Colonic mucosa (tissue), 4 donors: ENCODE data around the gene SPEN. TPM values are rescaled to one million over a fixed set of nuclear protein-coding genes. Genes with fewer than 3 reads are reported as not detected.

Source experiments
- DNase-seq: peaks from one replicate; pipeline ENCODE4 v3.0.0-alpha.2; 2020
- H3K27ac ChIP-seq: fragments of 200-600 bp; one replicate; pipeline ENCODE4 v1.8.0; 2021
- H3K27me3 ChIP-seq: fragments of 200-600 bp; one replicate; pipeline ENCODE4 v1.8.0; 2021
- H3K36me3 ChIP-seq: fragments of 200-600 bp; one replicate; pipeline ENCODE4 v1.8.0; 2021
- H3K4me1 ChIP-seq: fragments of 200-600 bp; one replicate; pipeline ENCODE4 v1.8.0; 2021; ENCODE audit warnings: mild to moderate bottlenecking
- H3K4me3 ChIP-seq: fragments of 200-600 bp; one replicate; pipeline ENCODE4 v1.8.0; 2021
- H3K9ac ChIP-seq, 2 donors: one replicate each; pipeline ENCODE4 v1.7.0; 2013; ENCODE audit warnings: control low read depth in 2 of 2, low read depth in 2 of 2, low read length in 2 of 2
- H3K9me3 ChIP-seq: fragments of 200-600 bp; one replicate; pipeline ENCODE4 v1.8.0; 2021
- CTCF ChIP-seq: fragments of 200-600 bp; IDR thresholded peaks from one replicate; pipeline ENCODE4 v1.8.0; 2022; ENCODE audit warnings: antibody characterized with exemption, mild to moderate bottlenecking
- intact Hi-C: fragments of 100-400 bp; cut with DNase I; formaldehyde crosslinking; loops from one replicate; pipeline ENCODE4 v1.14.1; 2022
- total RNA-seq, 2 donors: library from RNA; stranded (reverse); fragmentation: NEBNext Ultra II Directional in 1 of 2; extraction: Animal tissue kit (Norgen Biotek cat#: 25700) in 1 of 2; gene quantifications; one replicate each; pipeline ENCODE4 v1.2.1, GENCODE V29; 2021
- donor health status: healthy.
- donor health status: DM: no; HTN: no; CAD: no.
- donor health status: DM: no; HTN: no; CAD: no.

SPEN gene
- total RNA-seq, result 10 to 100 TPM; 40.9 to 42.5 TPM

GRCh38 chr1:15847100-15847892 is at the start of gene SPEN:
SPEN (plus strand) TSS chr1:15847707; CDS start chr1:15848068, 361 bp downstream.
- Histone ChIP-seq H3K4me1 (peaks cover 8% of the 10 kb centered on the region), H3K9ac (peak within 1 kb of the TSS; percentile 95 to 99), H3K9me3 (no peaks in the 10 kb centered on the region), H3K36me3 (no peaks in the 10 kb centered on the region), H3K4me3 (peak within 1 kb of the TSS; percentile 85), H3K27ac (peak within 1 kb of the TSS; percentile 97), H3K27me3 (no peaks in the 10 kb centered on the region)
- TF ChIP-seq CTCF, result no peak
- intact Hi-C loops, result loop anchor here (5.0 kb wide), 1 partner anchor 40 kb away; no protein-coding TSS in a partner anchor
- DNase-seq, result peak; percentile 97

GRCh38 chr1:15799004-15799867 is 48.3 kb upstream of the SPEN start:
- no peak for DNase-seq
- no peaks in the 10 kb centered on the region for H3K9me3 ChIP-seq
- TF ChIP-seq CTCF, result no peak
- intact Hi-C loops, result no loop called here
- no peak overlapping the region for H3K4me3 ChIP-seq
- peak overlapping the region; percentile 53 for H3K27ac ChIP-seq
- H3K4me1 ChIP-seq, result peaks cover 6% of the 10 kb centered on the region
- H3K9ac ChIP-seq, result peak overlapping the region; percentile 52 to 77
- no peaks in the 10 kb centered on the region for H3K27me3 ChIP-seq
- H3K36me3 ChIP-seq, result no peaks in the 10 kb centered on the region

- Histone ChIP-seq H3K9me3 (no peaks in the 10 kb centered on the region), H3K9ac (peak overlapping the region; percentile 52 to 77), H3K4me3 (no peak overlapping the region), H3K27me3 (no peaks in the 10 kb centered on the region), H3K36me3 (no peaks in the 10 kb centered on the region), H3K4me1 (peaks cover 6% of the 10 kb centered on the region), H3K27ac (peak overlapping the region; percentile 53)
- intact Hi-C loops, result no loop called here
- peak; percentile 94 for DNase-seq
- TF ChIP-seq CTCF, result no peak
Observed at GRCh38 chr1:15799928-15800835, 47.3 kb upstream of the SPEN start.

- Histone ChIP-seq H3K4me3 (no peak overlapping the region), H3K9me3 (no peaks in the 10 kb centered on the region), H3K27ac (no peak overlapping the region), H3K36me3 (no peaks in the 10 kb centered on the region), H3K4me1 (peaks cover 6% of the 10 kb centered on the region), H3K9ac (no peak overlapping the region), H3K27me3 (no peaks in the 10 kb centered on the region)
- TF ChIP-seq CTCF, result no peak
- no peak for DNase-seq
- intact Hi-C loops, result no loop called here
Observed at GRCh38 chr1:15802234-15802965, 45.1 kb upstream of the SPEN start.
